Activated T-helper 1 cell treated with Interleukin-2 at 50 U/mL for 16 hours (primary cell): ENCODE measurements around the gene TIGAR.

ENCODE experiments used
- DNase-seq: peaks from one replicate; pipeline ENCODE4 v3.0.0-alpha.2; 2020; ENCODE audit warnings: low read depth

TIGAR gene

GRCh38 chr12:4320853-4321701 is at the start of gene TIGAR:
Gene TIGAR, plus strand, starts transcription at chr12:4321213. Its CDS starts 59 bp downstream, at chr12:4321272.
- peak; percentile 90 for DNase-seq

- peak; percentile 79 for DNase-seq
Measured at GRCh38 chr12:4271717-4272423, 49.1 kb upstream of the TIGAR start.

DNA sequence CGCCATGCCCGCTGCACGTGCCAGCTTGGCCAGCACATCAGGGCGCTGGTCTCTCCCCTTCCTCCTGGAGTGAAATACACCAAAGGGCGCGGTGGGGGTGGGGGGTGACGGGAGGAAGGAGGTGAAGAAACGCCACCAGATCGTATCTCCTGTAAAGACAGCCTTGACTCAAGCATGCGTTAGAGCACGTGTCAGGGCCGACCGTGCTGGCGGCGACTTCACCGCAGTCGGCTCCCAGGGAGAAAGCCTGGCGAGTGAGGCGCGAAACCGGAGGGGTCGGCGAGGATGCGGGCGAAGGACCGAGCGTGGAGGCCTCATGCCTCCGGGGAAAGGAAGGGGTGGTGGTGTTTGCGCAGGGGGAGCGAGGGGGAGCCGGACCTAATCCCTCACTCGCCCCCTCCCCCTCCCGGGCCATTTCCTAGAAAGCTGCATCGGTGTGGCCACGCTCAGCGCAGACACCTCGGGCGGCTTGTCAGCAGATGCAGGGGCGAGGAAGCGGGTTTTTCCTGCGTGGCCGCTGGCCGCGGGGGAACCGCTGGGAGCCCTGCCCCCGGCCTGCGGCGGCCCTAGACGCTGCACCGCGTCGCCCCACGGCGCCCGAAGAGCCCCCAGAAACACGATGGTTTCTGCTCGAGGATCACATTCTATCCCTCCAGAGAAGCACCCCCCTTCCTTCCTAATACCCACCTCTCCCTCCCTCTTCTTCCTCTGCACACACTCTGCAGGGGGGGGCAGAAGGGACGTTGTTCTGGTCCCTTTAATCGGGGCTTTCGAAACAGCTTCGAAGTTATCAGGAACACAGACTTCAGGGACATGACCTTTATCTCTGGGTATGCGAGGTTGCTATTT is 48.4 kb upstream of the TIGAR start:
- DNase-seq, result peak; percentile 44

GRCh38 chr12:4273273-4273651 is 47.8 kb upstream of the TIGAR start:
- DNase-seq, result no peak

DNA sequence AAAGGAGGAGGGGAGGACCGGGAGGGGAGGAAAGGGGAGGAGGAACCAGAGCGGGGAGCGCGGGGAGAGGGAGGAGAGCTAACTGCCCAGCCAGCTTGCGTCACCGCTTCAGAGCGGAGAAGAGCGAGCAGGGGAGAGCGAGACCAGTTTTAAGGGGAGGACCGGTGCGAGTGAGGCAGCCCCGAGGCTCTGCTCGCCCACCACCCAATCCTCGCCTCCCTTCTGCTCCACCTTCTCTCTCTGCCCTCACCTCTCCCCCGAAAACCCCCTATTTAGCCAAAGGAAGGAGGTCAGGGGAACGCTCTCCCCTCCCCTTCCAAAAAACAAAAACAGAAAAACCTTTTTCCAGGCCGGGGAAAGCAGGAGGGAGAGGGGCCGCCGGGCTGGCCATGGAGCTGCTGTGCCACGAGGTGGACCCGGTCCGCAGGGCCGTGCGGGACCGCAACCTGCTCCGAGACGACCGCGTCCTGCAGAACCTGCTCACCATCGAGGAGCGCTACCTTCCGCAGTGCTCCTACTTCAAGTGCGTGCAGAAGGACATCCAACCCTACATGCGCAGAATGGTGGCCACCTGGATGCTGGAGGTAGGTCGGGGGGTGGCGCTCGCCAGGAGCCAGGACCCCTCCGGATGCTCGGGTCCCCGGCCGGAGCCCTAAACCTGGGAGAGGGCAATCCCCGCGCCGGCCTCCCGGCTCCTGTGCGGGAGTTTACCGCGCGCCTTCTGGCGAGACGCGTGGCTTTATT is 47.2 kb upstream of the TIGAR start, which contains the start of gene CCND2:
TSS of gene CCND2 (plus strand) at position 111 of the 744 bp plus-strand sequence. CDS start at position 390, 279 bp downstream.
- peak; percentile 57 for DNase-seq

GRCh38 chr12:4274396-4275015 is 46.5 kb upstream of the TIGAR start:
- no peak for DNase-seq

GRCh38 chr12:4275016-4275869 is 45.8 kb upstream of the TIGAR start:
- DNase-seq, result no peak

GRCh38 chr12:4275870-4276301 is 45.1 kb upstream of the TIGAR start:
- no peak for DNase-seq

GRCh38 chr12:4276524-4277204 is 44.3 kb upstream of the TIGAR start:
- peak; percentile 71 for DNase-seq

GRCh38 chr12:4277205-4277543 is 43.8 kb upstream of the TIGAR start:
- no peak for DNase-seq

GRCh38 chr12:4277857-4278256 is 43.2 kb upstream of the TIGAR start:
- DNase-seq, result no peak

- no peak for DNase-seq
Measured at GRCh38 chr12:4278329-4279197, 42.5 kb upstream of the TIGAR start.

DNA sequence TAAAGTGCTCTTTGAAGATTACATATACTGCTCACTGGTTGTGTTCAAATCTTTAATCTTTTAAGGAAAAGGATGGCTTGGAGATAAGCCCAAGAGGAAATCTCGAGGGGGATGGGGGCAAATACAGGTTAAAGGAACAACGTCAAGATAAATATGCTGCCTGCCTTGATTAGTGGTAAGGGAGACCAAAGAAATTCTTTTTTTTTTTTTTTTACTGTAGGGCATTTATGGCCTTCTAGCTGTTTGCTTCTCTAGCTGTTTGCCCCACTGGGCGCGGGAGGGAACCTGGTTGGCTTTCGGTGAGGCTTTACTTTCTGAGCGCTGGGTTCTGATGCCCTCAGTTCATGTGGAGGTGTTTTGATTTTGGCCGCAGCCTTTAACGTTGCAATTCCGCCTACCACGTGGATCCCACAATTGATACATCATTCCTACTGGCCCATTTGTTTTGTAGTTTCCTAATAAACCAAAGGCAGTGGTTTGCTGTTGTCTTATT is 41.8 kb upstream of the TIGAR start:
- no peak for DNase-seq

GRCh38 chr12:4280351-4281163 is 40.5 kb upstream of the TIGAR start:
- no peak for DNase-seq

DNA sequence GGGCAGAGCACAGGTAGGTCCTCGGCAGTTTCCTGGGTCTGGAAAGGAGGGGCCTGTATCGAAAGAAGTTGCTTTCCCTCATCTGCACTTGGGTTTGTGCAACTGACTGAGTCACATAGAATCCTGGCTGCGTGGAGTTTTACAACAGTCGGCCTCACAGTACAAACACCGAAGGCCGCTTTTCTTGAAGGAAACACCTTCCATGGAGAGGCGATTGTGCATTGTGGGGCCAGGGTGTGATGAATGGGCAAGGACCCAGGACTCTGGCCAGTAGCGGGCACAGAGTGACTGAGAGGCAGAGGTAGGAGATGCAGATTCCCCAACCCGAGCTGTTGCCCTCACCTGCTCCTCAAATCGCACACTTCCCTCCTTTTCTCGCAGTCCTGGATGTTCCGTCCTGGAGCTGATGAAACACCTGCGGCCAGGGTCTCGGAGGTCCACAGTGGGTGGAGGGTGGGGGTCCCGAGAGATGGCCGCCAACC is 39.8 kb upstream of the TIGAR start:
- DNase-seq, result no peak

GRCh38 chr12:4282103-4282891 is 38.7 kb upstream of the TIGAR start:
- no peak for DNase-seq
